Osteoblast (primary cell): ENCODE results near the gene UPF2. TPM values are rescaled to one million over a fixed set of nuclear protein-coding genes. Genes with fewer than 3 reads are reported as not detected.
A peak's percentile ranks its signal among the peaks of the same experiment; 100 is the strongest.

Experiments used
- DNase-seq: peaks from one replicate; pipeline ENCODE4 v3.0.0; 2011; ENCODE audit warnings: low spot score, mixed read lengths; ENCODE audit not compliant: insufficient read length; ENCODE audit errors: missing footprints
- H2AFZ ChIP-seq: 2 replicates; pipeline ENCODE4 v1.6.0; 2011; ENCODE audit warnings: mild to moderate bottlenecking, low read length
- H3K27ac ChIP-seq: 2 replicates; pipeline ENCODE4 v1.5.1; 2011; ENCODE audit warnings: mild to moderate bottlenecking, low read depth, low read length, moderate library complexity
- H3K27me3 ChIP-seq: 2 replicates; pipeline ENCODE4 v1.6.0; 2012; ENCODE audit warnings: mild to moderate bottlenecking, control low read depth, inconsistent platforms, low read length, moderate library complexity; ENCODE audit not compliant: insufficient read depth
- H3K36me3 ChIP-seq: 2 replicates; pipeline ENCODE4 v1.5.1; 2011; ENCODE audit warnings: mild to moderate bottlenecking, low read length, control low read depth, moderate library complexity; ENCODE audit not compliant: insufficient read depth
- H3K4me1 ChIP-seq: 2 replicates; pipeline ENCODE4 v1.5.1; 2011; ENCODE audit warnings: mild to moderate bottlenecking, low read length, control low read depth, moderate library complexity; ENCODE audit not compliant: insufficient read depth
- H3K4me2 ChIP-seq: 2 replicates; pipeline ENCODE4 v1.6.0; 2011; ENCODE audit warnings: mild to moderate bottlenecking, low read length; ENCODE audit not compliant: insufficient read depth
- H3K4me3 ChIP-seq: fragments of 200-600 bp; sonication (generic); 3 replicates; pipeline ENCODE4 v1.5.1; 2012; ENCODE audit warnings: mild to moderate bottlenecking, low read length, inconsistent platforms; ENCODE audit not compliant: insufficient read depth
- H3K79me2 ChIP-seq: 2 replicates; pipeline ENCODE4 v1.6.0; 2012; ENCODE audit warnings: mild to moderate bottlenecking, low read length, control low read depth, inconsistent platforms; ENCODE audit not compliant: insufficient read depth
- H3K9me3 ChIP-seq: 2 replicates; pipeline ENCODE4 v1.5.1; 2011; ENCODE audit warnings: low read depth, low read length, control low read depth
- H4K20me1 ChIP-seq: 2 replicates; pipeline ENCODE4 v1.6.0; 2012; ENCODE audit warnings: mild to moderate bottlenecking, low read length, control low read depth; ENCODE audit not compliant: insufficient read depth
- CTCF ChIP-seq: IDR thresholded peaks from 2 replicates; pipeline ENCODE4 v1.5.1; 2011; ENCODE audit warnings: mild to moderate bottlenecking, low read depth, low read length, moderate library complexity; ENCODE audit errors: extremely low read depth
- total RNA-seq: library from RNA; depleted of rRNA; stranded (reverse); fragments of >200 nt; gene quantifications from 2 replicates; pipeline ENCODE4 v1.2.3, GENCODE V29; 2012

The UPF2 gene
- total RNA-seq, 1 donor = 15.9 TPM

- no peak for TF ChIP-seq CTCF
Observed at GRCh38 chr10:11898033-11898371, 144.6 kb downstream of the UPF2 start.

DNA sequence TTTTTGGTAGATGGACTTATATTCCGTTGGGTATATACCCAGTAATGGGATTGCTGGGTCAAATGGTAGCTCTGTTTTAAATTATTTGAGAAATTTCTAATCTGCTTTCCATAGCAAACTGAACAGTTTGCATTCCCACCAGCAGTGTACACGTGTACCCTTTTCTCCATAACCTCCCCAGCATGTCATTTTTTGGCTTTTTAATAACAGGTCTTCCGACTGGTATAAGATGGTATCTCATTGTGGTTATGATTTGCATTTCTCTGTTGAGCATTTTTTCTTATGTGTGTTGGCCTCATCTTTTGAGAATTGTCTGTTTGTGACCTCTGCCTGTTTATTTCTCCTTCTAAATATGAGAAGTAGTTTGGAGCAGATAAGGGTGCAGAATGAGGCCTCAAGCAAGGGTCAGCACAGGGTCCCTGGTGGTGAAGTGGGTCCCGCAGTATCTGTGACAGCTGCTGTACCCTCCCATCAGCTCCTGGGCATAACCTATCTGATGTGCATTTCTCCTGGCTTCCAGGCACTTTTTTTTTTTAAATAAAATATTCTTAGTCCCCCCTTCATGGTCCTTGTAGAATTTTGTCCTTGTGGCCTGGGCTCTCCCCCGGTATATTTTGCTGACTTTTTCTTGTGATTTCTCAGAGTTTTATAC is 145.9 kb downstream of the UPF2 start:
- Histone ChIP-seq H3K4me2 (no peak overlapping the region), H3K79me2 (no peaks in the 10 kb centered on the region), H4K20me1 (no peaks in the 10 kb centered on the region), H3K36me3 (no peaks in the 10 kb centered on the region), H3K4me3 (no peak overlapping the region), H3K27me3 (peaks cover 2% of the 10 kb centered on the region), H3K4me1 (no peaks in the 10 kb centered on the region), H3K9me3 (no peaks in the 10 kb centered on the region), H3K27ac (no peak overlapping the region), H2AFZ (no peak overlapping the region)
- TF ChIP-seq CTCF = no peak
- DNase-seq = peak; percentile 73

More at GRCh38 chr10:11898033-11898371, 144.6 kb downstream of the UPF2 start:
- Histone ChIP-seq H2AFZ (no peak overlapping the region), H3K27ac (no peak overlapping the region), H3K4me1 (no peaks in the 10 kb centered on the region), H3K9me3 (no peaks in the 10 kb centered on the region), H3K79me2 (no peaks in the 10 kb centered on the region), H3K27me3 (peaks cover 2% of the 10 kb centered on the region), H3K4me3 (no peak overlapping the region), H3K4me2 (no peak overlapping the region), H4K20me1 (no peaks in the 10 kb centered on the region), H3K36me3 (no peaks in the 10 kb centered on the region)
- DNase-seq = no peak

DNA sequence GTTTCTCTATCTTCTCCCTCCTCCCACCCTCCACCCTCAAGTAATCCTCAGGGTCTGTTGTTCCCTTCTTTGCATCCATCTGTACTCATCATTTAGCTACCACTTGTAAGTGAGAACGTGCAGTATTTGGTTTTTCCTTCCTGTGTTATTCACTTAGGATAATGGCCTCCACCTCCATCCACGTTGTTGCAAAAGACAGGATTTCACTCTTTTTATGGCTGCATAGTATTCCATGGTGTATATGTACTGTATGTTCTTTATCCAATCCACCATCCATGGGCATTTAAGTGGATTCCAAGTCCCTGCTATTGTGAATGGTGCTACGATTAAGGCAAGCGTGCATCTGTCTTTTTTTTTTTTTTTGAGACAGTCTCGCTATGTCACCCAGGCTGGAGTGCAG is 147.0 kb downstream of the UPF2 start:
- no peaks in the 10 kb centered on the region for H3K9me3 ChIP-seq
- DNase-seq = no peak
- H3K36me3 ChIP-seq = no peaks in the 10 kb centered on the region
- no peak for TF ChIP-seq CTCF
- no peak overlapping the region for H3K4me2 ChIP-seq
- H3K4me3 ChIP-seq = no peak overlapping the region
- no peak overlapping the region for H2AFZ ChIP-seq
- no peak overlapping the region for H3K27ac ChIP-seq
- no peaks in the 10 kb centered on the region for H3K79me2 ChIP-seq
- no peaks in the 10 kb centered on the region for H3K4me1 ChIP-seq
- H4K20me1 ChIP-seq = no peaks in the 10 kb centered on the region
- H3K27me3 ChIP-seq = no peaks in the 10 kb centered on the region

- H3K27ac ChIP-seq = no peak overlapping the region
Observed at GRCh38 chr10:11895108-11895466, 147.5 kb downstream of the UPF2 start.

More at GRCh38 chr10:11895108-11895466, 147.5 kb downstream of the UPF2 start:
- Histone ChIP-seq H3K27me3 (no peaks in the 10 kb centered on the region), H3K4me3 (no peak overlapping the region), H3K79me2 (no peaks in the 10 kb centered on the region), H3K4me1 (no peaks in the 10 kb centered on the region), H4K20me1 (no peaks in the 10 kb centered on the region), H2AFZ (no peak overlapping the region), H3K4me2 (no peak overlapping the region), H3K9me3 (no peaks in the 10 kb centered on the region), H3K36me3 (no peaks in the 10 kb centered on the region)
- TF ChIP-seq CTCF = no peak
- DNase-seq = peak; percentile 62
